H1 (cell line): ENCODE data around the gene EEF1G. TPM values are rescaled to one million over a fixed set of nuclear protein-coding genes. Genes with fewer than 3 reads are reported as not detected.
A peak's percentile ranks its signal among the peaks of the same experiment; 100 is the strongest.

ENCODE experiments used
- ASH2L ChIP-seq: fragments of 200-600, 300-600 bp; sonication (generic); IDR thresholded peaks from one replicate; pipeline ENCODE4 v1.7.1; 2017; ENCODE audit warnings: low read length
- RNF2 ChIP-seq: fragments of 200-900, 300-1000 bp; sonication (generic); IDR thresholded peaks from 2 replicates; pipeline ENCODE4 v1.7.1; 2016; ENCODE audit warnings: borderline replicate concordance, low read depth, mild to moderate bottlenecking, antibody characterized with exemption, low read length; ENCODE audit not compliant: poor library complexity, severe bottlenecking; ENCODE audit errors: missing control alignments
- SP4 ChIP-seq: IDR thresholded peaks from 2 replicates; pipeline ENCODE4 v1.6.1; 2012; ENCODE audit warnings: low read length, inconsistent platforms
- TAF7 ChIP-seq: optimal IDR thresholded peaks from 2 replicates; pipeline ENCODE3; 2011; ENCODE audit warnings: low read depth, mild to moderate bottlenecking, inconsistent platforms, low read length, moderate library complexity, borderline replicate concordance
- USF2 ChIP-seq: IDR thresholded peaks from 2 replicates; pipeline ENCODE4 v1.6.1; 2011; ENCODE audit warnings: low read length, improper control_type of control experiment
- polyA plus RNA-seq, 7 experiments: library from polyadenylated mRNA; depleted of rRNA in 3 of 7; stranded (reverse) in 5 of 7; unstranded in 2 of 7; fragments of >200 nt in 5 of 7; fragments of 200-250 nt in 2 of 7; gene quantifications; 1 replicate in 5 of 7; 2 replicates in 1 of 7; 4 replicates in 1 of 7; pipeline versions ENCODE4 v1.2.1 to v1.2.3, GENCODE V29; 2011 to 2013; ENCODE audit warnings: missing spikeins in 2 of 7, mixed read lengths in 2 of 7
- total RNA-seq: library from RNA; stranded (reverse); fragmentation: NEBNext Ultra II Directional; extraction: Animal tissue kit (Norgen Biotek cat#: 25700); gene quantifications from 2 replicates; pipeline ENCODE4 v1.2.1, GENCODE V29; 2021
- TF ChIP-seq, protein P1 (sequence below): IDR thresholded peaks from 2 replicates; pipeline ENCODE4 v1.6.1; 2012; ENCODE audit warnings: inconsistent platforms

EEF1G gene
- total and polyA plus RNA-seq, 2 of the 8 experiments (the other 6 are each of a cell fraction or from before 2014, with no cell fraction given) = 1,627 to 1,996 TPM

DNA sequence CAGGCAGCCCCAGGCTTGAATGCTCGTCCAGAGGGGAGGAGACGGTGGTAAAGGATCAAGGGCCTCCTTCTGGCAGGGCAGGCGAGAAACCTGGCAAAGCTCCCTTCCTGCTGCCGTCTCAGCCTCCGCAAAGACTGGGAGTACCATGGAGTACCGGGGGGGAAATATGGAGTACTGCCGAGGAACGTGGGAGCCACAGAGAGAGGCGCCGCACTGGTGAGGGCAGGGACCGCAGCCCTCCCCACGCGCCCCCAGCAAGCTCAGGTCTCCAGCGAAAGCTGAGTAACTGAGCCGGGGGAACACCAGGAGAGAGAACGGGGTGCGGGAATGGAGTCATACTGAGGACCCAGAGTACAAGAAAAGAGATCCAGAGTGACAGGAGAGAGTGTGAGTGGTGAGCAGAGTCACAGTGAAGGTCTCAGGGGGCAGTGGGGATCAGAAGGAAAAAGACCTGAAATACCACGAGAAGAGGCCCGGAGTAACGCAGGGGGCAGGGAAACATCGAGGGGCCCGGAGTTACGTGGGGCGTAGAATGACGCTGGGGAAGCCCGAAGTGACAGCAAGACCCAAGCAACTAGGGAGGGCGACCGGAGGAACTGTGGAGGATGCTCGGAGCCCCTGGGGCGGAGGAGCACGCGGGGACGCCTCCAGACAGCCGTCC, 38.1 kb upstream of the EEF1G start (continued):
- TF ChIP-seq SP4 (no peak), ASH2L (peak; percentile 15), USF2 (no peak), TAF7 (no peak), RNF2 (no peak)
- TF ChIP-seq, protein P1, sequence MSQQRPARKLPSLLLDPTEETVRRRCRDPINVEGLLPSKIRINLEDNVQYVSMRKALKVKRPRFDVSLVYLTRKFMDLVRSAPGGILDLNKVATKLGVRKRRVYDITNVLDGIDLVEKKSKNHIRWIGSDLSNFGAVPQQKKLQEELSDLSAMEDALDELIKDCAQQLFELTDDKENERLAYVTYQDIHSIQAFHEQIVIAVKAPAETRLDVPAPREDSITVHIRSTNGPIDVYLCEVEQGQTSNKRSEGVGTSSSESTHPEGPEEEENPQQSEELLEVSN = no peak
- TF ChIP-seq, all 59 proteins: peak for 3
